Aorta (tissue), 5 donors: ENCODE results near the gene KNTC1. TPM values are rescaled to one million over a fixed set of nuclear protein-coding genes. Genes with fewer than 3 reads are reported as not detected.

Experiments used
- ATAC-seq: fragments of 200-7000 bp; cut with Tn5 transposase; one replicate; pipeline ENCODE4 v1.9.1; 2022; ENCODE audit warnings: moderate library complexity; ENCODE audit not compliant: low FRiP score
- DNase-seq, 2 donors: peaks; one replicate each; pipeline ENCODE4 v3.0.0-alpha.2; 2020
- H3K27ac ChIP-seq, 2 donors: one replicate each; pipeline ENCODE4 v1.5.1; 2013; ENCODE audit warnings: low read length in 2 of 2, mild to moderate bottlenecking in 2 of 2, moderate library complexity in 2 of 2, control low read depth in 1 of 2, inconsistent platforms in 1 of 2, low read depth in 1 of 2
- H3K27me3 ChIP-seq, 2 donors: one replicate each; pipeline ENCODE4 v1.6.1; 2013; ENCODE audit warnings: control low read depth in 1 of 2, low read length in 1 of 2, mild to moderate bottlenecking in 1 of 2, moderate library complexity in 1 of 2; ENCODE audit not compliant: insufficient read depth in 2 of 2, control insufficient read depth in 1 of 2
- H3K36me3 ChIP-seq, 2 donors: one replicate each; pipeline ENCODE4 v1.6.1; 2013; ENCODE audit warnings: control low read depth in 1 of 2, low read length in 1 of 2, mild to moderate bottlenecking in 1 of 2; ENCODE audit not compliant: insufficient read depth in 2 of 2, control insufficient read depth in 1 of 2
- H3K4me1 ChIP-seq, 2 donors: one replicate each; pipeline ENCODE4 v1.6.1; 2013; ENCODE audit warnings: low read length in 2 of 2, control low read depth in 1 of 2, mild to moderate bottlenecking in 1 of 2, moderate library complexity in 1 of 2; ENCODE audit not compliant: insufficient read depth in 2 of 2, control insufficient read depth in 1 of 2
- H3K4me3 ChIP-seq, 2 donors: one replicate each; pipeline ENCODE4 v1.5.1; 2013; ENCODE audit warnings: low read length in 2 of 2, control low read depth in 1 of 2, mild to moderate bottlenecking in 1 of 2
- H3K9me3 ChIP-seq: one replicate; pipeline ENCODE4 v1.6.1; 2013; ENCODE audit warnings: mild to moderate bottlenecking, low read length; ENCODE audit not compliant: control insufficient read depth
- whole genome bisulfite sequencing, 2 donors: extraction: QIAGEN DNeasy Blood & Tissue Kit; methylation state at CpG; one replicate each; pipeline ENCODE4 v1.1.7; 2013; 5-methylcytosine and 5-hydroxymethylcytosine counted together
- intact Hi-C, 2 donors: fragments of 100-400 bp; cut with DNase I; formaldehyde crosslinking; loops; one replicate each; pipeline versions ENCODE4 v1.14.2 to v1.15.0; 2022
- polyA plus RNA-seq, 2 donors: library from polyadenylated mRNA; stranded (reverse); fragments of 200-250 nt; gene quantifications; one replicate each; pipeline ENCODE4 v1.2.3, GENCODE V29; 2013
- total RNA-seq, 2 donors: library from RNA; stranded (reverse); fragmentation: NEBNext Ultra II Directional; extraction: Animal tissue kit (Norgen Biotek cat#: 25700); gene quantifications; one replicate each; pipeline ENCODE4 v1.2.1, GENCODE V29; 2021
- donor health status: healthy with polysubstance abuse.
- donor health status: Bipolar disorder and iron deficiency.
- donor health status: DM: no; HTN: no; CAD: no.
- donor health status: DM: no; HTN: no; CAD: no.
- donor health status: DM: yes; HTN: yes; CAD: no.

Gene KNTC1
- total and polyA plus RNA-seq, 4 donors, result 6.8 to 18.4 (median 10.3) TPM

GRCh38 chr12:122517877-122518276 lies 9.2 kb upstream of the KNTC1 start:
- intact Hi-C loops, result no loop called here
- 65% methylated on average over 5 of the region's 5 CpGs for WGBS, 2 donors
- DNase-seq, result no peak
- H3K4me3 ChIP-seq, result no peak overlapping the region
- peaks cover 11 to 15% of the 10 kb centered on the region in 2 donors for H3K36me3 ChIP-seq
- H3K4me1 ChIP-seq, result no peaks in the 10 kb centered on the region
- no peak overlapping the region for H3K27ac ChIP-seq
- no peaks in the 10 kb centered on the region for H3K27me3 ChIP-seq
- H3K9me3 ChIP-seq, result no peaks in the 10 kb centered on the region
- no peak for ATAC-seq

GRCh38 chr12:122518908-122519307 lies 8.1 kb upstream of the KNTC1 start:
- no peak overlapping the region for H3K4me3 ChIP-seq
- DNase-seq (no peak), ATAC-seq (no peak)
- WGBS, 2 donors, result 88 to 97% methylated on average over 1 of the region's 1 CpG
- no peaks in the 10 kb centered on the region for H3K27me3 ChIP-seq
- intact Hi-C loops, result no loop called here
- peaks cover 0 to 2% of the 10 kb centered on the region in 2 donors for H3K4me1 ChIP-seq
- H3K9me3 ChIP-seq, result no peaks in the 10 kb centered on the region
- peaks cover 11% of the 10 kb centered on the region in 2 donors for H3K36me3 ChIP-seq
- no peak overlapping the region for H3K27ac ChIP-seq

- peaks cover 0 to 2% of the 10 kb centered on the region in 2 donors for H3K4me1 ChIP-seq
- intact Hi-C loops, result no loop called here
- no peak overlapping the region for H3K4me3 ChIP-seq
- DNase-seq (no peak), ATAC-seq (no peak)
- H3K27ac ChIP-seq, result no peak overlapping the region
- H3K9me3 ChIP-seq, result no peaks in the 10 kb centered on the region
- peaks cover 11% of the 10 kb centered on the region in 2 donors for H3K36me3 ChIP-seq
- no peaks in the 10 kb centered on the region for H3K27me3 ChIP-seq
- WGBS, 2 donors, result 76 to 80% methylated on average over 1 of the region's 1 CpG
These were observed 7.6 kb upstream of the KNTC1 start for GRCh38 chr12:122519418-122519817.

- Histone ChIP-seq H3K27ac (no peak overlapping the region), H3K27me3 (no peaks in the 10 kb centered on the region), H3K4me1 (peaks cover 0 to 2% of the 10 kb centered on the region in 2 donors), H3K4me3 (no peak overlapping the region), H3K36me3 (peaks cover 11% of the 10 kb centered on the region in 2 donors), H3K9me3 (no peaks in the 10 kb centered on the region)
- intact Hi-C loops, result loop anchor here (10.0 kb wide), 1 partner anchor 234 kb away; the partner anchor contains the start of gene DENR (in 2 of the 2)
- DNase-seq (no peak), ATAC-seq (no peak)
- WGBS, 2 donors, result 90% methylated on average over 4 of the region's 4 CpGs
These were observed 6.4 kb upstream of the KNTC1 start for GRCh38 chr12:122520676-122521075.

- Histone ChIP-seq H3K4me1 (peaks cover 0 to 2% of the 10 kb centered on the region in 2 donors), H3K36me3 (peaks cover 0 to 6% of the 10 kb centered on the region in 2 donors), H3K4me3 (no peak overlapping the region), H3K27me3 (no peaks in the 10 kb centered on the region), H3K9me3 (no peaks in the 10 kb centered on the region), H3K27ac (no peak overlapping the region)
- intact Hi-C loops, result loop anchor here (10.0 kb wide), 1 partner anchor 232 kb away; the partner anchor contains the start of gene DENR (in 2 of the 2)
- ATAC-seq (no peak), DNase-seq (no peak)
- WGBS, 2 donors, result 52% methylated on average over 8 of the region's 8 CpGs
These were observed 3.8 kb upstream of the KNTC1 start for GRCh38 chr12:122523280-122523679.

- Histone ChIP-seq H3K4me1 (peaks cover 0 to 2% of the 10 kb centered on the region in 2 donors), H3K27ac (no peak overlapping the region), H3K27me3 (no peaks in the 10 kb centered on the region), H3K36me3 (peaks cover 0 to 6% of the 10 kb centered on the region in 2 donors), H3K4me3 (peak overlapping the region; percentile 36 to 69), H3K9me3 (no peaks in the 10 kb centered on the region)
- 18 to 21% methylated on average over 8 of the region's 8 CpGs for WGBS, 2 donors
- intact Hi-C loops, result loop anchor here (10.0 kb wide), 1 partner anchor 231 kb away; the partner anchor contains the start of gene DENR (in 2 of the 2)
- no peak for ATAC-seq
- DNase-seq, result no peak
These were observed 3.0 kb upstream of the KNTC1 start for GRCh38 chr12:122523846-122524718.

GRCh38 chr12:122527478-122527944 lies 462 bp downstream of the KNTC1 start:
- no peak for ATAC-seq
- intact Hi-C loops, result loop anchor here (10.0 kb wide), 1 partner anchor 227 kb away; the partner anchor contains the start of gene DENR (in 2 of the 2)
- Histone ChIP-seq H3K27ac (peak overlapping the region in 1 of 2 donors; percentile 32), H3K4me3 (peak overlapping the region in 1 of 2 donors; percentile 30), H3K27me3 (no peaks in the 10 kb centered on the region), H3K36me3 (no peaks in the 10 kb centered on the region), H3K4me1 (peaks cover 0 to 2% of the 10 kb centered on the region in 2 donors), H3K9me3 (no peaks in the 10 kb centered on the region)
- WGBS, 2 donors, result 0 to 1% methylated on average over 21 of the region's 21 CpGs
- peak in 1 of 2 donors; percentile 55 for DNase-seq

- DNase-seq (no peak), ATAC-seq (no peak)
- Histone ChIP-seq H3K4me3 (no peak overlapping the region), H3K4me1 (no peaks in the 10 kb centered on the region), H3K36me3 (no peaks in the 10 kb centered on the region), H3K27me3 (no peaks in the 10 kb centered on the region), H3K9me3 (no peaks in the 10 kb centered on the region), H3K27ac (no peak overlapping the region)
- 94 to 95% methylated on average over 7 of the region's 7 CpGs for WGBS, 2 donors
- intact Hi-C loops, result loop anchor here (10.0 kb wide), 1 partner anchor 226 kb away; the partner anchor contains the start of gene DENR (in 2 of the 2)
These were observed 1.5 kb downstream of the KNTC1 start for GRCh38 chr12:122528582-122528981.
